GM19193 (cell line): ENCODE measurements around the gene ARHGAP6.

Experiments used
- POLR2A ChIP-seq: IDR thresholded peaks from 4 replicates; pipeline ENCODE4 v1.6.1; 2011; ENCODE audit not compliant: insufficient read depth, insufficient read length; ENCODE audit errors: extremely low read depth

The ARHGAP6 gene

DNA sequence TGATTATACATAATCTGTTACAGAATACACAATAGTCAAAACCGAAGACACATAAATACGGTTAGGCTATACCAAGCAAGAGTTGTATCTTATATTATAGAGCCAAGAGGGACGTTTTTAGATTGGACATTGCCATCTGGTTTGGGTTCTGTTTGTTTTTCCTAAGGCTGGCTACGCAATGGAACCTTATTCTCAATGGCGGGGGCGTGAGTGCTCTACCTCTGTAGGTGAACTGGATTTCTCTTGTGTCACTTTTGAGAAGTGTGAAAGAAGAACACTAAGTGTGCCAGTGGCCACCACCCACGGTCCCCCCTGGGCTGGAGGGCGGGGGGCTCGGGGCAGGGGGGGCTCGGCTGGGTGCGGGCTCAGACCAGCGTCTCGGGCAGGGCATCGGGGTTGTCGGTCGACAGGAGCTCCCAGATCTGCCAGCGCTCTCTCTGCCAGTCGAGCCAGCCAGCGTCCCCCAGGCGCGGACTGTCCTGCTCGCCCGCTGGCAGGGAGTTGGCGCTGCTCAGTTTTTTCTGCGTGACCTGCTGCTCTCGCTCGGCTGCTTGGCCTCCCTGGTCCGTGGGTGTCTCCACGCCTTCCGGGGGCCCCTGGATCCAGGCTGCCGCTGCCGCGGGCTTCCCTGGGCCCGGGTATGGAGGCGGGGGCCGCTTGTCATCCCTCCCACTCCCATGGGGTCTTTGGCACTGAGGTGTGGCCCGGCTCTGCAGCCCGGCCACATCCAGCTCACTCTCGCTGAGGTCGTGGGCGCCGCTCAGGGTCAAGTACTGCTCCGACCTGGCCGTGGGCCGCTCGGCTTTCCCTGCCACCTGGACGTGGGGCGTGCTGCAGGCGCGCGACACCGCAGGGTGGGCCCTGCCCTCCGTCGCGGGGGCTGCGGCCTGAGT, 527.0 kb downstream of the ARHGAP6 start:
- no peak for TF ChIP-seq POLR2A

DNA sequence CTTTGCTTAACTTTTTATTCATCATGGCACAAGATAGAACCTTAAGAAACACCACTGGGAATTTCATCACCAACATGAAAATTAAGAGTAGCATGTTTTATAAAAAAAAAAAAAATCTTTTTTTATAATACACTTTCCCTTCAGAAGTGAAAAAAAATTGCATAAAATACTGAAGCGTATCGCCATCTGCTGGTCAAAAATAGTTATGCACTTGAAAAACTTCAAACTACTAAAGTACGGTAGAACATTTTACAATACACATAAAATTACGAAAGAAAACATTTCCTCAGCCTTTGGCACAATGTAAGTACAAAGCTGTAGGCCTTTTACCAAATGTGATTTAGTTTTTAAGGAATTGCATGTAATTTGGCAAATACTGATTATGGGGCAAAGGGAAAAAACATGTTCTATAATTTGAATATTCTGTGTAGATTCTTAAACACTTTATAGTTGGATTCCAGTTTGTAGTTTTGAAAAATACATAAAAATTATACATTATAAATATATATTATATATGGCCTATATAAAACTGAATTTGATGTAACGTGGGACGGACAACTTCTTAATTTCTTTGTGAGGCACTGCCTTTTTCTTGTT, 528.1 kb downstream of the ARHGAP6 start:
- TF ChIP-seq POLR2A: no peak

DNA sequence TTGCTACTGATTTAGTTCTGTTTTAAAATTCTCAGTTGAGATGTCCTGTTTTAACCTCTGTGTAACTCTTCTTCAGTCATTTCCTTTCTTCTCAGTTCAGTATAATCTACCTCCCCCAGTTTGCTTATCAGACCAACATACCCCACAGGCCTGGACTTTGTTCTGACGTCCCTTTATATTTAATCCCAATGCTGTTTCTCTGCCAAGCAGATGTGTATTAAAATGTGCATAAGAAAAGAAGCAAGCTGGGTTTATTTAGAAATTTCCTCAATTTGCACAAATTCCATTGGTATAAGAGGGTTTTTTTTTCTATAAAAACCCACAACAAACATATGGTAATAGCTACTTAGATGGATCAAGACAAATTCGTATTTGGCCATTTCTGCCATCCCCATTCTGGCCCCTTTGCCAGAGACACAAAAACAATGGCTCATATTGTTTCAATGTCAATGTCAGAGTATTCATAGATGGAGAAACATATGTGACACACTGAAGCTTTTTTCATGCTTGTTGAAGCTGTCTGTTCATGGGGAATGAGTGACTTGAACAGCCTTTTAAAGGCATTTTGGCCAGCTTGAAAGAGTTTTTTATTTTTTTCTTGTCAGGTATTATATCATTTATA, 530.0 kb downstream of the ARHGAP6 start:
- TF ChIP-seq POLR2A: no peak

DNA sequence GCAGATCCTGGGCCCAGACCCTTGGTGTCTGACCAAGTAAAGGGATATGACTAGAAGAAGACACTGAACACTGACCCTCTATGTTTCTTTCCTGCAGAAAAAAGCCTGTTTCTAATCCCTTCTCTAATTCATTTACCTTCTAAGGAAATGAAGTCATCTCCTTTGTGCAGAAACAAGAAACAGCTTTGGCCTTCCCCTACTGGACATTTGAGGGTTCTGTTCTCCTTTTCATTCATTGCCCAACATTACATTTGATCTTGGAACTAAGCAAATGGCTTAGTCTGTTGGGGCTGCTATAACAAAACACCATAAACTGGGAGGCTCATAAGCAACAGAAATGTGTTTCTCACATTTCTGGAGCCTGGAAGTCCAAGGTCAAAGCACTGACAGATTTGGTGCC, 534.6 kb downstream of the ARHGAP6 start:
- TF ChIP-seq POLR2A: no peak

DNA sequence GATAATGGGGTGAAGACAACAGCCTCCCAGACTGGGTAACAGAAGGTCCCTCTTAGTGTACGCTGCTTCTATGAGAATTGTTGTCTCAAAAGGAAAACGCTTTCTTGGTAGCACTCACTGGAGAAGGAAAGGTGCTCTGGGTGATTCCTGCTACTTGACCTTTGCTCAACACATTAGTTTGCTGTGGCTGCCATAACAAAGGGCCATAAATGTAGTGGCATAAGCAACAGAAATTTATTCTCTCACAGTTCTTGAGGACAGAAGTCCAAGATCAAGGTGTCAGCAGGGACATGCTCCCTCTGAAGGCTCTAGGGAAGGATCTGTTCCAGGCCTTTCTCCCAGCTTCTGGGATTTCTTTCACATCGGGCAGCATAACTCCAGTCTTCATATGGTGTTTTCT, 535.6 kb downstream of the ARHGAP6 start:
- no peak for TF ChIP-seq POLR2A

DNA sequence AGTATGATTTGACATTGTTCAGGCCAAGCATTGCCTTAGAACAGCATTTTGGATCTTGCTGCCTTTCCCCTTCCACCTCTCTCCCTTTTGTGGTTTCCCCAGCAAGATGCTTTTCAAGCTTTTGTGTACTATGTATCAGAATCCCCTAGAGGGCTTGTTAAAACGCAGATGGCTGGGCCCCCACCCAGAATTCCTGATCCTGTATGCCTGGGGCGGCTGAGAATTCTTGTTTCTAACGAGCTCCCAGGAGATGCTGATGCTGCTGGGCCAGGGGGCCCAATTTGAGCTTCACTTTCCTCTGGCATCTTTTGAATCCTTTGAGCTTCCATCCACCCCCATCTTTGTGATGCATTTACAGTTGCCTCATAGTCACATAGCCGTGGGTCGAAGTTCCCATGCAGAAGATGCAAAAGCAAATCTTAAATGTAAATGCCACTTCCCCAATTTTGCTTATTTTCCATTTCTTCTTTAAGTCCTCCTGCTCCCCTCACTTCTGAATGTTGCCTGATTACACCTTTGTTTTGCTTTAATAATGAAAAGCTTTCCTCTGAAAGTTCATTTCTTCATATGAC, 536.1 kb downstream of the ARHGAP6 start:
- TF ChIP-seq POLR2A: no peak

DNA sequence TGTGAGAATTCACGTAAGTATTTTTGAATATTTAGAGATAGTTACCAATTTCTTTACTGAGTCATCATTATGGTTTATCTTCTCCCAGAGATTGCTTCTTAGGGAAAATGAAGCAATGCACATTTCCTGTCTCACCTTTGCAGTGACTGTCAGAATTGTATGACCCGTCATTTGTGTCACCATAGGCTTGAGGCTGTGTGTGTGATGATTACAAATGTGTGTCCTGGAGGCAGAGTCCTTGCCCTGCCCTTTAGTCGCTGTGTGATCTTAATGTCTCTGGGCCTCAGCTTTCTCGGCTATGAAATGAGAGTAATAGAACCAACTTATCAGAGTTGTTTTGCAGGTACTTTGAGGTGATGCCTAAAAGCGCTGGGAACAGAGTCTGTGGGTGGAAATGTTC, 540.7 kb downstream of the ARHGAP6 start:
- no peak for TF ChIP-seq POLR2A

DNA sequence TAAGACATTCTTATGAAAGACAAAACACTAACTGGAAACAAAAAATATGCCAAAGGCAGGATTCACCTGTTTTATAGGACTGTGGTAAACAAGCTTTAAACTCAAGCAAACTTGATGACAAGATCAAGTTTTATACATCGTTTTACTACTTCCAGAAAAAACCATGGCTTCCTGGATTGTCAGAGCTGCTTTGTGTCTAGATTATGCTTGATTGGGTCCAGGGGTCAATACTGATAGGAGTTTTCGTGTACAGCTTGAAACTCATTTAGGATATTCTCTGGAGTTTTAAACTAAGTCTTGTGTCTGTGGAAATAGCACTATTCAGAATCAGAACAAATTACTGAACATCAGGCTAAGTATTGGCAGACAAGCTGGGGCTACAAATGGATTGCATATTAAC, 541.6 kb downstream of the ARHGAP6 start:
- TF ChIP-seq POLR2A: no peak

DNA sequence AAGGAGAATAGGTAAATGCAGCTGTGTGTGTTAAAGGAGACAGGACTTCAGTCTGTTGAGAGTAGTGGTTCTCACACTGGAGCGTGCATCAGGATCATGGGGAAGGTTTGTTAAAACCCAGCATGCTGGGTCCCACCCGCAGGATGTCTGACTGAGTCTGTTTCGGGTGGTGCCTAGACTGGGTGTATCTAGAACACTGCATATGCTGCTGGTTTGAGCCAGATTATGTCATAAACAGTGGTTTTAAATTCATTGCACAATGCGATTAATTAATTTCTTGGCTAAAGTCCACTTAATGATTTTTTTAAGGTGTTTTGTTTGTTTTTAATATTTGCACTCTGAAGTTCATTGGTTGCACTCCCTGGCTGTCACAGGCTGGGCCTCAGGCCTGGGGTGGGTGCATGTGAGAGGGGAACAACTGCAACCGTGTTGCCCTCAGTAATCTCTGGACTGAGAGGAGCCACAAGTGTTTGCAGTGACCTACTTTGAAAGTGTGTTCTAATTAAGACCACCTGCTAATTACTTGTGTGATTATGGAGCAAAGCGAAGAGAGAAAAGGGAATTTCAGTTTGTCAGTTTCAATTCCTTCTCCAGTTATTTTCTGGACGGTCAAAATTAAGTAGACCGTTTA, 546.3 kb downstream of the ARHGAP6 start:
- TF ChIP-seq POLR2A: no peak

DNA sequence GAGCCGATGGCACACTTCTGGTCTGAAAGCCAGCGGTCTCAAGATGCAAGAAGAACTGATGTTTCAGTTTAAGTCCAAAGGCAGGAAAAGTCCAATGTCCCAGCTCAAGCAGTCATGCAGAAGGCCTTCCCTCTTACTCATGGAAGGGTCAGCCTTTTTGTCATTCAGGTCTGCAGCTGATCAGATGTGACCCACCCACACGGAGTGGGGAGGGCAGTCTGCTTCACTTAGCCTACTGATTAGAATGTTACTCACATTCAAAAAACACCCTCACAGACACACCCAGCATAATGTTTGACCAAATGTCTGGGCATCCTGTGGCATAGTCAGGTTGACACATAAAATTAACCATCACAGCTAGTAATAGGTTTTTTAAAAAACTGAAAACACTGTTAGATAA, 548.0 kb downstream of the ARHGAP6 start:
- no peak for TF ChIP-seq POLR2A

DNA sequence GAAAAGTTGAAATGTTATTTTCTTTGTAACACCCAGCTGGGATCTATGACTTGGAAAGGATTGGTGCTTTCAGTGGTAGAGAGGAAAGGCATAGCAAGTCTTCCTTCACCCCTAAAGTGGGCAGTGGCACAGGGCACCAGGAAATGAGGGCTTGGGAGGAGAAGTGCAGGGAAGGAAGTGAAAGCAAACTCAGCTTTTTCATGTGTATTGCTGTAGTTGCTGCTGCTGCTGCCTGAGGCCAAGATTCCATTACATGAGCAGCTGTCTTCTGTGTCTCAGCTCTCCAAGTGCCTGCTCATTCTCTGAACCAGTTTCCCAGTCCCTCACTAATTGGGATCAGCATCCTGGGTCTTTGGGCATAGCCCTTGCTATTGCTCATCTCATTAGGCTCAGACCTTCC, 552.0 kb downstream of the ARHGAP6 start:
- no peak for TF ChIP-seq POLR2A

DNA sequence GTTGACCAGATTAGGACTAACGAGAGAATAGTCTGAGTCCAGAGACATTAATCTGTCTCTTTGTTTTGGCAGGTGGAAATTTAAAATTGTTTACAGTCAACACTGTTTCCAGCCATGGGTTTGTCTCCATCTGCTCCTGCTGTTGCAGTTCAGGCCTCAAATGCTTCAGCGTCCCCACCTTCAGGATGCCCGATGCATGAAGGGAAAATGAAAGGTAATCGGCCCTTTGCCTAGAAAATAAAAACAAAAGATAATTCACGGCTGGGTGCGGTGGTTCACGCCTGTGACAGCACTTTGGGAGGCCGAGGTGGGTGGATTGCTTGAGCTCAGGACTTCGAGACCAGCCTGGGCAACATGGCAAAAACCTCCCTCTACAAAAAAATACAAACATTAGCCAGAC, 553.8 kb downstream of the ARHGAP6 start:
- no peak for TF ChIP-seq POLR2A

DNA sequence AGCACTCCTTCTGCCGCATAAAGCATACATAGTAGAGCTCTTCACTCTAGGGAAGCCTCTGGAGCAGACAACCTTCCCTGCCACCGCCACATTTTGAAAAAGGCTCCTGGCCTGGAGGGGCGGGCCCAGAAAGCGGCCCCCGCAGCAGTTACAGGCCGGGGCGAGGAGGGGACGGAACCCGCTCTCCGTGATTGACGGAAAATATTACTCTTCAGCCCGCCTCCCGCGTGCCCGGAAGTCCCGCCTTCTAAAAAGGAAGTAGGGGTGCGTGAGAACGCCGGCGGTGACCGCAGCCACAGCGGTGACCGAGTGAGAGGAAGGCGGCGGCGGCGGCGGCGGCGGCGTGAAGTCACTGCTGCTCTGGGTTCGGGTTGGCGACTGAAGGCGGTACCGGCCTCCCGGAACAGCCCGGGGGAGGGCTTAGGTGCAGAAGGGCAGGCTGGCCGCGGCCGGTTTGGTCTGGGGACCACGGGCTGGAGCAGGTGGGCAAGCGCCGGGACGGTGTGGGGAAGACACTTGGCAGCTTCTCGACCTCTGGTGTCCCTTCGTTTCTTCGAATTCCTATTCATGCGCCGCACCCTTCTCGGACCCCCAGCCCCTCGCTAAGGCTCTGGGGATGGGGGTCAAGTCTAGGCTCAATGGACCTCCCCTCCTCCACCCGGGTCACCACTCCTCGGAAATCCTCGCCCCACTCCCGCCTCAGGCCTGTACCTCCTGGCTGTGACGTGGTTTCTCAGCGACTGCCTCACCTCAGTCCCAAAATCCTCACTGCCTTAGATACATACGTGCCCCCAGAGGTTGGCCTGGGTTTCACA, 554.5 kb downstream of the ARHGAP6 start, which contains the start of gene HCCS:
HCCS (plus strand) TSS at position 296 of the 815 bp plus-strand sequence. CDS start 729 bp downstream, outside the sequence.
- TF ChIP-seq POLR2A: peak; percentile 16

DNA sequence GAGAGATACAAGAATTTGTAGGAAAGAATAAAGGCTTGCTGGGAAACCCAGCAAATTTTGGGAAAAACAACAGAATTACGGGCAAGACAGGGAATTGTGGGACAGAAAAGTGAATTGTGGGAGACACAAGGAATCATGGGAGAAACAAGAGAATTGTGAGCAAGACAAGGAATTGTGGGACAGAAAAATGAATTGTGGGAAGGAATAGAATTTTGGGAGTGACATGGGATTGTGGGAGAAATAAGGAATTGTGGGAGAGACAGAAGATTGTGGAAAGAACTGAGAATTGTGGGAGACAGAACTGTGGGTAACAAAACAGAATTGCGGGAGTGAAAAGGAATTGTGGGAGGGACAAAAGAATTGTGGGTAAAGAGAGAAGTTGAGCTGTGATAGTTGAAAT, 555.8 kb downstream of the ARHGAP6 start:
- no peak for TF ChIP-seq POLR2A
